A549 (cell line): ENCODE measurements around the gene COBL.

Experiments used
- CTCF ChIP-seq: fragments of >200 bp; sonication (Bioruptor Twin); formaldehyde crosslinking; IDR thresholded peaks from 3 replicates; pipeline ENCODE4 v1.5.1; 2016
- ELK1 ChIP-seq: fragments of 150-350 bp; IDR thresholded peaks from 2 replicates; pipeline ENCODE4 v1.6.1; 2014; ENCODE audit warnings: low read depth, mild to moderate bottlenecking, low read length
- NPAS2 ChIP-seq: fragments of 250-450 bp; sonication (Bioruptor Pico); IDR thresholded peaks from 2 replicates; pipeline ENCODE4 v1.8.0; 2022; ENCODE audit warnings: mild to moderate bottlenecking, moderate library complexity, borderline replicate concordance
- PHF8 ChIP-seq: fragments of 200-600 bp; sonication (generic); IDR thresholded peaks from 2 replicates; pipeline ENCODE4 v1.6.1; 2016; ENCODE audit warnings: low read depth, mild to moderate bottlenecking, antibody characterized with exemption, moderate library complexity, borderline replicate concordance
- POLR2A ChIP-seq: IDR thresholded peaks from 2 replicates; pipeline ENCODE4 v1.6.1; 2012; ENCODE audit warnings: mild to moderate bottlenecking, low read length
- RFX5 ChIP-seq: fragments of 450-650 bp; IDR thresholded peaks from 2 replicates; pipeline ENCODE4 v1.7.1; 2014; ENCODE audit warnings: antibody characterized with exemption, mild to moderate bottlenecking, moderate library complexity
- ZSCAN20 ChIP-seq: fragments of 250-450 bp; sonication (Bioruptor Pico); IDR thresholded peaks from 2 replicates; pipeline ENCODE4 v1.8.0; 2022; ENCODE audit warnings: mild to moderate bottlenecking, moderate library complexity

GRCh38 chr7:51306761-51307160 lies 9.8 kb downstream of the COBL start:
- TF ChIP-seq NPAS2: no peak
- TF ChIP-seq CTCF: no peak
- no peak for TF ChIP-seq POLR2A
- no peak for TF ChIP-seq ELK1
- TF ChIP-seq PHF8: no peak
- no peak for TF ChIP-seq RFX5
- TF ChIP-seq ZSCAN20 (CRISPR knock-in tag): no peak
